Stimulated activated CD4-positive, alpha-beta T cell treated with anti-CD3 and anti-CD28 coated beads, TNF-alpha, amount 100 ng/mL, for 24 hours (primary cell): ENCODE data around the gene ANXA5.

ENCODE experiments used
- DNase-seq, 3 experiments: peaks; one replicate each; pipeline ENCODE4 v3.0.0-alpha.2; 2020; ENCODE audit warnings: low read depth in 3 of 3

The ANXA5 gene

DNA sequence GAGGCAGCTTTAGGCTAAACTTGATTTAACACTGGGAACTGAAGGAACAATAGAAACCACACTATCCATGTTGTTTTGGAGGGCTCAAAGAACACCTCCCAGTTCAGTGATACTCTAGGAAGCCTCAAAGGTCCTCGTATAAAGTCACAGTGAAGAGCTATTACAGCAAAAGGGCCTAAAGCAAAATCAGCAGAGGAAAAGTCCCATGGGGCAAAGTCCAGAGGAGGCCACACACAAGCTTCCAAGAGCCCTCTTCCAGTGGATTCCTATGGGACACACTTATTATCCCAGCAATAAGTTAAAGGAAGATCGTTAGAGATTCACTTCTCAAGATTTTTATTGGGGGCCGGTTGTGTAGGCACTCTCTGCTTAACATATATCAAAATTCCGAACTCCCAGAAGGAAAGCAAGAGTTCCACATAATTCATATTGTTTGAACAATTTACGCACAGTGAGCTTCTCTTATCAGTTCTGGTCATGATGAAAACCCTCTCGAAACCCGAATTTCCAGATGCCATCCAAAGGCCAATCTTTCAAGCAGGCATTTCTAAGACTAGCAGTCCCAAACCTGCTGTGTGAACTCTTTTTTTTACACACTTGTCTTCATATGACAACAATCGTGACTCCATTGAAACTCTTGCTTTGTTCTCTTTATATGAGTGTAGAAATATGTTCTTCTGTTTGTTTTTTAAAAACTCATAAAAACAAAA is 53.7 kb downstream of the ANXA5 start:
- DNase-seq: no peak

DNA sequence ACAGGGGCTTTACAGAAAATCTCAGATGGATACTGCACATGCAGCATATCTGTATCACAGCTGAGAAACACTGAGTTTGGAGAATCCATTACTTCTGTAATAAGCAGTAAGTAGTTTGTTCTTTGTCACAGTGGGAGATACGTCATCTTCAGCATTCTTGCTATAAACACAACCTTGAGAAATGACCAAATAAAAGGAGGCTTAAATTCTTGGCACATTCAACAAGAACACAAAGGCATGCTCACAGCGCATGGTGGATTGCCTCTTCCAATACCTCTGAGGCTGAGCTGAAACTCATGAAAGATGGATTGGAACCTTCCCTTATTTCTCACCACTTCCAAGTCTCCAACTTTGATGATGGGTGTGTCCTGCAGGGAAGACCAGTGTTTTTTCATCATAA is 54.5 kb downstream of the ANXA5 start:
- DNase-seq: no peak

DNA sequence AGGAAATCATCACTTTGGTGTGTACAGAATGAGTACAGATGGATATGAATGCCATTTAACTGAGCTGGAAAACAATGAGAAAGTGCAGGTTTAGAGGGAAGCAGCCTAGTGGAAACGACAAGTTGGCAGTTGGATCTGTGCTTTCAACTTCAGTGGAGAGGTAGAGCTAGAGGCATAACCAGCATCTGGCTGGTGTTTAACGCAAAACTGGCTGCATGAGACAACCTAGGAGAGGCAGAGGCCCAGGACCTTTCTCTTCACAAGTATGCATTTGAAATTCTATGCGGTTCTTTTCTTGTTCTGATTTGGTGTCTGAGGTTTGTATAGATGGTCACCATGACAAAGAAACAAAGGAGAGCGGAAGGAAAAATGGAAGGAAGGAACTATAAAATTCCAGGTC is 63.1 kb downstream of the ANXA5 start:
- no peak for DNase-seq

DNA sequence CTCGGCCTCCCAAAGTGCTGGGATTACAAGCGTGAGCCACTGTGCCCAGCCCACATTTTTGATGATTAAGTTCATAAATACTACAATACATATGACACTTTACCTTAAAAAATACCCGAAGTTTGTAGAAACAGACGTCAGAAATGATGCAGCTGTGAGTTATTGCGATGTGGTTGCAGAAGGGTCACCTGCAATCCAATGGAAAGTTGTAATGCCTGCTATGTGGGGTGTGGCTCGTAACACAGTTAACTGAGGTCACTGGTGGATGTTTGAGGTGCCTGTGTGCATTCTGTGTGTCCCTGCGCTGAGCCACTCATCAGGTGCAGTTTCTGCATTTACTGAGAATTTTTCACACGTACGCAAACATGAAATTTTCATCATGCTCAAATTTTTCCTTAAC is 64.1 kb downstream of the ANXA5 start:
- no peak for DNase-seq
